Bronchial epithelial cell (primary cell): ENCODE results near the gene PRM3. TPM values are rescaled to one million over a fixed set of nuclear protein-coding genes. Genes with fewer than 3 reads are reported as not detected.

Experiments
- DNase-seq: peaks from one replicate; pipeline ENCODE4 v3.0.0-alpha.2; 2010; ENCODE audit warnings: low read depth
- FAIRE-seq: peaks from 2 replicates; lab custom pipeline; 2011; peaks lifted over from hg19 to GRCh38; lab: Jason Lieb, UNC
- H3K27me3 ChIP-seq: 2 replicates; pipeline ENCODE4 v1.5.1; 2011; ENCODE audit warnings: low read length; ENCODE audit not compliant: control insufficient read depth, insufficient read depth
- H3K36me3 ChIP-seq: 2 replicates; pipeline ENCODE4 v1.5.1; 2011; ENCODE audit warnings: low read length; ENCODE audit not compliant: control insufficient read depth, insufficient read depth
- H3K4me3 ChIP-seq: 2 replicates; pipeline ENCODE4 v1.5.1; 2011; ENCODE audit warnings: mild to moderate bottlenecking, low read depth, low read length, control low read depth
- CTCF ChIP-seq: IDR thresholded peaks from 2 replicates; pipeline ENCODE4 v1.5.1; 2011; ENCODE audit warnings: mild to moderate bottlenecking, moderate library complexity, low read length, control low read depth, inconsistent platforms; ENCODE audit not compliant: insufficient read depth, severe bottlenecking
- total RNA-seq: library from RNA; depleted of rRNA; stranded (reverse); fragments of >200 nt; gene quantifications from 2 replicates; pipeline ENCODE4 v1.2.1, GENCODE V29; 2014

PRM3 gene
- total RNA-seq, 1 donor from 2014 or later = not detected

GRCh38 chr16:11278681-11279628 is 5.5 kb upstream of the PRM3 start:
- FAIRE-seq (no peak), DNase-seq (no peak)
- H3K27me3 ChIP-seq = peaks cover 5% of the 10 kb centered on the region
- TF ChIP-seq CTCF = no peak
- no peak overlapping the region for H3K4me3 ChIP-seq
- H3K36me3 ChIP-seq = no peaks in the 10 kb centered on the region

- no peak for FAIRE-seq
- DNase-seq = no peak
- no peak overlapping the region for H3K4me3 ChIP-seq
- no peak for TF ChIP-seq CTCF
- H3K27me3 ChIP-seq = peaks cover 2% of the 10 kb centered on the region
- H3K36me3 ChIP-seq = no peaks in the 10 kb centered on the region
Measured at GRCh38 chr16:11277607-11278337, 4.3 kb upstream of the PRM3 start.

- DNase-seq (no peak), FAIRE-seq (no peak)
- Histone ChIP-seq H3K36me3 (no peaks in the 10 kb centered on the region), H3K4me3 (no peak overlapping the region), H3K27me3 (peaks cover 2% of the 10 kb centered on the region)
- TF ChIP-seq CTCF = no peak
Measured at GRCh38 chr16:11276896-11277593, 3.6 kb upstream of the PRM3 start.

GRCh38 chr16:11276143-11276895 is 2.9 kb upstream of the PRM3 start, which contains the start of gene PRM2:
TSS of gene PRM2 (minus strand) at chr16:11276480. CDS start at chr16:11276370, 110 bp downstream.
- FAIRE-seq = no peak
- TF ChIP-seq CTCF = no peak

GRCh38 chr16:11274964-11275363 is 1.5 kb upstream of the PRM3 start:
- DNase-seq (no peak), FAIRE-seq (no peak)
- no peaks in the 10 kb centered on the region for H3K36me3 ChIP-seq
- peaks cover 2% of the 10 kb centered on the region for H3K27me3 ChIP-seq
- H3K4me3 ChIP-seq = no peak overlapping the region
- TF ChIP-seq CTCF = no peak

More at GRCh38 chr16:11276143-11276895, 2.9 kb upstream of the PRM3 start, which contains the start of gene PRM2:
- peaks cover 2% of the 10 kb centered on the region for H3K27me3 ChIP-seq
- H3K36me3 ChIP-seq = no peaks in the 10 kb centered on the region
- DNase-seq = no peak
- H3K4me3 ChIP-seq = no peak within 1 kb of the TSS
